Spleen (tissue), 7 donors: ENCODE measurements around the gene ACTR3C.

Source experiments
- CTCF ChIP-seq, 11 experiments: fragments of 200-600 bp in 7 of 11; fragments of 450-650 bp in 4 of 11; sonication (generic) in 4 of 11; IDR thresholded peaks in 8 of 11; conservative IDR thresholded peaks in 3 of 11; 1 replicate in 7 of 11; 2 replicates in 4 of 11; pipeline versions ENCODE4 v1.4.0 to v1.8.0; 2016 to 2021; ENCODE audit warnings: antibody characterized with exemption in 11 of 11, inconsistent platforms in 4 of 11, mild to moderate bottlenecking in 1 of 11
- POLR2A ChIP-seq, 3 donors: fragments of 450-650 bp; IDR thresholded peaks; one replicate each; pipeline ENCODE4 v1.5.1; 2017; ENCODE audit warnings: antibody characterized with exemption in 3 of 3, mild to moderate bottlenecking in 1 of 3
- POLR2AphosphoS5 ChIP-seq, 3 donors: sonication (generic); formaldehyde crosslinking; IDR thresholded peaks; one replicate each; pipeline ENCODE4 v1.5.1; 2017; ENCODE audit warnings: antibody characterized with exemption in 3 of 3
- donor health status: DM: no; HTN: no; CAD: no; lungs with moderate emphysema.
- donor health status: DM: no; HTN: no; CAD: no.
- donor health status: DM: no; HTN: no; CAD: no.

- TF ChIP-seq CTCF (IDR thresholded peaks at IDR 0.05 in 8 of 11, conservative IDR thresholded peaks at IDR 0.05 in 3 of 11), result no peak
- TF ChIP-seq POLR2A (IDR thresholded peaks at IDR 0.05), result no peak
- no peak for TF ChIP-seq POLR2AphosphoS5 (IDR thresholded peaks at IDR 0.05)
Observed at GRCh38 chr7:150365194-150365593, 41.8 kb upstream of the ACTR3C start.
